IMR-90 (cell line): Measurements from ENCODE around the gene CNTLN. TPM values are rescaled to one million over a fixed set of nuclear protein-coding genes. Genes with fewer than 3 reads are reported as not detected.

Experiments used
- ATAC-seq: fragments of 200-7000 bp; cut with Tn5 transposase; 2 replicates; pipeline ENCODE4 v1.9.1; 2020; ENCODE audit warnings: low read depth, mild to moderate bottlenecking, moderate library complexity
- BruUV-seq: library from RNA; stranded (reverse); fragments of 400-500 nt; replicated peaks from 2 replicates; lab custom pipeline; 2021; lab: Mats Ljungman, UMichigan
- CTCF ChIA-PET: fragments of 300-600 bp; formaldehyde crosslinking; extraction: SDS; loops from one replicate; lab custom pipeline; 2021; ENCODE audit warnings: antibody characterized with exemption; lab: Yijun Ruan, JAX
- POLR2A ChIA-PET: fragments of 300-600 bp; sonication (Branson Sonifier 250); formaldehyde crosslinking; loops from one replicate; lab custom pipeline; 2022; ENCODE audit warnings: antibody characterized with exemption; ENCODE audit not compliant: unreplicated experiment; lab: Charles Lee
- DNase-seq: peaks from one replicate; pipeline ENCODE4 v3.0.0; 2013
- H2AFZ ChIP-seq: replicated peaks from 2 replicates; pipeline ENCODE3; 2013; ENCODE audit warnings: low read length, mild to moderate bottlenecking; ENCODE audit not compliant: poor library complexity
- H2AK5ac ChIP-seq: 2 replicates; pipeline ENCODE4 v1.6.1; 2013; ENCODE audit warnings: low read depth, low read length, inconsistent platforms
- H2AK9ac ChIP-seq: replicated peaks from 2 replicates; pipeline ENCODE3; 2013; ENCODE audit warnings: mild to moderate bottlenecking, low read depth, low read length, moderate library complexity; ENCODE audit not compliant: poor library complexity
- H2BK120ac ChIP-seq: 2 replicates; pipeline ENCODE4 v1.6.1; 2013; ENCODE audit warnings: low read depth, low read length, inconsistent platforms
- H2BK15ac ChIP-seq: 3 replicates; pipeline ENCODE4 v1.6.1; 2013; ENCODE audit warnings: low read depth, low read length, inconsistent platforms
- H2BK20ac ChIP-seq: 2 replicates; pipeline ENCODE4 v1.6.1; 2013; ENCODE audit warnings: low read depth, mild to moderate bottlenecking, inconsistent platforms, low read length, moderate library complexity
- H2BK5ac ChIP-seq: 2 replicates; pipeline ENCODE4 v1.6.1; 2013; ENCODE audit warnings: mild to moderate bottlenecking, low read depth, low read length, inconsistent platforms; ENCODE audit not compliant: poor library complexity, severe bottlenecking
- H3K14ac ChIP-seq: replicated peaks from 2 replicates; pipeline ENCODE4 v1.6.1; 2013; ENCODE audit warnings: low read depth, low read length, inconsistent platforms
- H3K18ac ChIP-seq: 2 replicates; pipeline ENCODE4 v1.6.1; 2013; ENCODE audit warnings: low read depth, low read length, control low read depth
- H3K23ac ChIP-seq: 2 replicates; pipeline ENCODE4 v1.6.1; 2013; ENCODE audit warnings: low read depth, low read length, inconsistent platforms
- H3K27ac ChIP-seq: 2 replicates; pipeline ENCODE4 v1.5.1; 2013; ENCODE audit warnings: mild to moderate bottlenecking, control low read depth, low read length; ENCODE audit not compliant: insufficient read depth
- H3K27me3 ChIP-seq: 2 replicates; pipeline ENCODE4 v1.6.1; 2013; ENCODE audit warnings: low read length; ENCODE audit not compliant: control insufficient read depth, insufficient read depth
- H3K36me3 ChIP-seq: 2 replicates; pipeline ENCODE4 v1.6.1; 2013; ENCODE audit warnings: low read length, mixed read lengths; ENCODE audit not compliant: control insufficient read depth, insufficient read depth
- H3K4ac ChIP-seq: 2 replicates; pipeline ENCODE4 v1.6.1; 2013; ENCODE audit warnings: low read depth, low read length, inconsistent platforms
- H3K4me1 ChIP-seq: 2 replicates; pipeline ENCODE4 v1.6.1; 2013; ENCODE audit warnings: low read length, mixed read lengths; ENCODE audit not compliant: control insufficient read depth, insufficient read depth
- H3K4me2 ChIP-seq: 2 replicates; pipeline ENCODE4 v1.6.1; 2013; ENCODE audit warnings: low read depth, mild to moderate bottlenecking, control low read depth, low read length, moderate library complexity
- H3K4me3 ChIP-seq: 2 replicates; pipeline ENCODE4 v1.5.1; 2013; ENCODE audit warnings: low read depth, mild to moderate bottlenecking, control low read depth, low read length, moderate library complexity; ENCODE audit not compliant: insufficient read depth
- H3K56ac ChIP-seq: 2 replicates; pipeline ENCODE4 v1.6.1; 2013; ENCODE audit warnings: low read length, inconsistent platforms; ENCODE audit not compliant: insufficient read depth; ENCODE audit errors: extremely low read depth
- H3K79me1 ChIP-seq, 2 experiments: 2 replicates each; pipeline ENCODE4 v1.6.1; 2013; ENCODE audit warnings: low read length in 2 of 2, inconsistent platforms in 1 of 2, low read depth in 1 of 2
- H3K9ac ChIP-seq: 2 replicates; pipeline ENCODE4 v1.6.1; 2013; ENCODE audit warnings: low read depth, low read length, control low read depth
- H3K9me1 ChIP-seq: 2 replicates; pipeline ENCODE4 v1.6.1; 2013; ENCODE audit warnings: low read length, inconsistent platforms; ENCODE audit not compliant: insufficient read depth
- H3K9me3 ChIP-seq: 2 replicates; pipeline ENCODE4 v1.6.1; 2013; ENCODE audit warnings: low read length; ENCODE audit not compliant: control insufficient read depth, insufficient read depth
- H4K20me1 ChIP-seq: 2 replicates; pipeline ENCODE4 v1.6.1; 2013; ENCODE audit warnings: low read length, inconsistent platforms; ENCODE audit not compliant: insufficient read depth
- H4K5ac ChIP-seq: 2 replicates; pipeline ENCODE4 v1.6.1; 2013; ENCODE audit warnings: mild to moderate bottlenecking, low read depth, low read length, control low read depth
- H4K8ac ChIP-seq, 2 experiments: 2 replicates each; pipeline ENCODE4 v1.6.1; 2013; ENCODE audit warnings: low read depth in 2 of 2, low read length in 2 of 2, control low read depth in 1 of 2, inconsistent platforms in 1 of 2
- H4K91ac ChIP-seq: 2 replicates; pipeline ENCODE4 v1.6.1; 2013; ENCODE audit warnings: low read depth, low read length, inconsistent platforms; ENCODE audit not compliant: insufficient read depth
- BHLHE40 ChIP-seq: fragments of 150-350 bp; IDR thresholded peaks from 2 replicates; pipeline ENCODE4 v1.6.1; 2016; ENCODE audit warnings: mild to moderate bottlenecking, low read depth, low read length
- CEBPB ChIP-seq: IDR thresholded peaks from 2 replicates; pipeline ENCODE4 v1.6.1; 2012; ENCODE audit warnings: low read depth, low read length, improper control_type of control experiment
- CHD1 ChIP-seq: IDR thresholded peaks from 2 replicates; pipeline ENCODE4 v1.6.1; 2012; ENCODE audit warnings: low read depth, low read length, improper control_type of control experiment
- CTCF ChIP-seq: conservative IDR thresholded peaks from 2 replicates; pipeline ENCODE4 v1.5.1; 2012; ENCODE audit warnings: mild to moderate bottlenecking, low read depth, low read length, improper control_type of control experiment
- ELK1 ChIP-seq: fragments of 150-350 bp; IDR thresholded peaks from 2 replicates; pipeline ENCODE4 v1.6.1; 2016; ENCODE audit warnings: low read depth, mild to moderate bottlenecking, low read length, moderate library complexity, borderline replicate concordance
- FOS ChIP-seq: fragments of 150-350 bp; IDR thresholded peaks from 2 replicates; pipeline ENCODE4 v1.6.1; 2016; ENCODE audit warnings: low read depth, low read length
- MAFK ChIP-seq: IDR thresholded peaks from 2 replicates; pipeline ENCODE4 v1.6.1; 2012; ENCODE audit warnings: low read depth, low read length, improper control_type of control experiment
- MAZ ChIP-seq: IDR thresholded peaks from 2 replicates; pipeline ENCODE4 v1.6.1; 2012; ENCODE audit warnings: low read depth, mild to moderate bottlenecking, low read length, improper control_type of control experiment, moderate library complexity, borderline replicate concordance
- MXI1 ChIP-seq: IDR thresholded peaks from 2 replicates; pipeline ENCODE4 v1.6.1; 2012; ENCODE audit warnings: low read depth, mild to moderate bottlenecking, low read length, moderate library complexity, borderline replicate concordance
- NFE2L2 ChIP-seq: fragments of 150-350 bp; IDR thresholded peaks from 2 replicates; pipeline ENCODE4 v1.6.1; 2016; ENCODE audit warnings: low read depth, mild to moderate bottlenecking, low read length
- POLR2A ChIP-seq: IDR thresholded peaks from 2 replicates; pipeline ENCODE4 v1.6.1; 2012; ENCODE audit warnings: mild to moderate bottlenecking, low read depth, low read length
- RAD21 ChIP-seq: IDR thresholded peaks from 2 replicates; pipeline ENCODE4 v1.6.1; 2012; ENCODE audit warnings: low read length, improper control_type of control experiment
- RCOR1 ChIP-seq: IDR thresholded peaks from 2 replicates; pipeline ENCODE4 v1.6.1; 2012; ENCODE audit warnings: mild to moderate bottlenecking, low read length, improper control_type of control experiment; ENCODE audit not compliant: insufficient replicate concordance
- RFX5 ChIP-seq: IDR thresholded peaks from 2 replicates; pipeline ENCODE4 v1.8.0; 2012; ENCODE audit warnings: low read depth, mild to moderate bottlenecking, low read length, moderate library complexity
- SMC3 ChIP-seq: fragments of 150-350 bp; IDR thresholded peaks from 2 replicates; pipeline ENCODE4 v1.6.1; 2016; ENCODE audit warnings: low read depth, mild to moderate bottlenecking, antibody characterized with exemption, low read length, moderate library complexity
- WGBS, 2 experiments: methylation state at CpG; one replicate each; pipeline versions ENCODE4 v1.1.5 to v1.1.7; 2013; ENCODE audit warnings: missing lambda C conversion rate in 2 of 2; ENCODE audit not compliant: insufficient read length in 1 of 2; ENCODE audit errors: extremely low coverage in 2 of 2; 5-methylcytosine and 5-hydroxymethylcytosine counted together
- dilution Hi-C: fragments of 300-500 bp; cut with HindIII; formaldehyde crosslinking; loops from one replicate; pipeline ENCODE4 v1.14.3; 2018; ENCODE audit warnings: low sequenced_read_pairs; ENCODE audit not compliant: unreplicated experiment
- in situ Hi-C: fragments of 300-500 bp; cut with MboI; formaldehyde crosslinking; loops from 3 replicates; pipeline ENCODE4 v1.14.3; 2019; ENCODE audit warnings: low sequenced_read_pairs, inconsistent platforms, mixed read lengths
- intact Hi-C: fragments of 100-400 bp; cut with micrococcal nuclease; formaldehyde crosslinking; loops from 2 replicates; pipeline ENCODE4 v1.10.0; 2022
- polyA plus RNA-seq, 3 experiments: library from polyadenylated mRNA; depleted of rRNA; stranded (reverse); fragments of >200 nt; gene quantifications; 2 replicates each; pipeline ENCODE4 v1.2.3, GENCODE V29; 2012; ENCODE audit warnings: low replicate concordance in 1 of 3
- total RNA-seq: library from RNA; depleted of rRNA; stranded (reverse); fragments of >200 nt; gene quantifications from 2 replicates; pipeline ENCODE4 v1.2.3, GENCODE V29; 2012
- TF ChIP-seq, protein P1 (sequence below): fragments of 150-350 bp; IDR thresholded peaks from 2 replicates; pipeline ENCODE4 v1.6.1; 2017; ENCODE audit warnings: mild to moderate bottlenecking, antibody characterized with exemption, low read length, low read depth

CNTLN gene
- total and polyA plus RNA-seq, 2 of the 4 experiments (the other 2 are of a cell fraction), result 3.8 to 5.9 TPM

GRCh38 chr9:17159469-17159868 lies 24.6 kb downstream of the CNTLN start:
- in situ Hi-C loops (no loop called here), dilution Hi-C loops (no loop called here), intact Hi-C loops (no loop called here)
- TF ChIP-seq CEBPB (no peak), POLR2A (no peak), MAFK (no peak), RFX5 (no peak), MXI1 (no peak), ELK1 (no peak), MAZ (no peak), FOS (no peak), RAD21 (no peak), SMC3 (no peak), CHD1 (no peak), BHLHE40 (no peak), CTCF (no peak), RCOR1 (no peak), NFE2L2 (no peak)
- TF ChIP-seq, protein P1, sequence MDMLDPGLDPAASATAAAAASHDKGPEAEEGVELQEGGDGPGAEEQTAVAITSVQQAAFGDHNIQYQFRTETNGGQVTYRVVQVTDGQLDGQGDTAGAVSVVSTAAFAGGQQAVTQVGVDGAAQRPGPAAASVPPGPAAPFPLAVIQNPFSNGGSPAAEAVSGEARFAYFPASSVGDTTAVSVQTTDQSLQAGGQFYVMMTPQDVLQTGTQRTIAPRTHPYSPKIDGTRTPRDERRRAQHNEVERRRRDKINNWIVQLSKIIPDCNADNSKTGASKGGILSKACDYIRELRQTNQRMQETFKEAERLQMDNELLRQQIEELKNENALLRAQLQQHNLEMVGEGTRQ, result no peak
- H3K79me1 ChIP-seq, result peaks cover 16 to 20% of the 10 kb centered on the region in 2 experiments
- no peak overlapping the region for H4K5ac ChIP-seq
- no peak overlapping the region for H3K4me3 ChIP-seq
- ChIA-PET CTCF (interaction anchor here (0.6 kb wide), 1 partner anchor 358 kb away, joined by 4 read pairs; no protein-coding TSS in a partner anchor), POLR2A (no interaction called here)
- H3K4ac ChIP-seq, result no peak overlapping the region
- no peak for DNase-seq
- H2AK5ac ChIP-seq, result no peak overlapping the region
- no peak overlapping the region for H2BK5ac ChIP-seq
- no peaks in the 10 kb centered on the region for H3K9me3 ChIP-seq
- H3K27me3 ChIP-seq, result no peaks in the 10 kb centered on the region
- H3K4me2 ChIP-seq, result no peak overlapping the region
- no TSS peak for BruUV-seq
- no peak for ATAC-seq
- H3K4me1 ChIP-seq, result no peaks in the 10 kb centered on the region
- no peak overlapping the region for H4K91ac ChIP-seq
- H3K18ac ChIP-seq, result no peak overlapping the region
- no peaks in the 10 kb centered on the region; the same call in 1 of the 2 replicates for H3K36me3 ChIP-seq
- H3K14ac ChIP-seq, result no peak overlapping the region
- H2BK20ac ChIP-seq, result no peak overlapping the region
- no peak overlapping the region for H2AFZ ChIP-seq
- no peak overlapping the region for H3K9ac ChIP-seq
- no peak overlapping the region for H2AK9ac ChIP-seq
- no peak overlapping the region for H3K23ac ChIP-seq
- H4K20me1 ChIP-seq, result no peaks in the 10 kb centered on the region
- no peak overlapping the region for H2BK120ac ChIP-seq
- no peak overlapping the region for H2BK15ac ChIP-seq
- H3K9me1 ChIP-seq, result no peaks in the 10 kb centered on the region; the same call in 1 of the 2 replicates
- H3K27ac ChIP-seq, result no peak overlapping the region
- H4K8ac ChIP-seq, result no peak overlapping the region
- no CpG with 5 or more reads among the region's 4 CpGs for WGBS, 2 experiments
- H3K56ac ChIP-seq, result no peak overlapping the region
